ENCODE measurements around the gene CTBS. TPM values are rescaled to one million over a fixed set of nuclear protein-coding genes. Genes with fewer than 3 reads are reported as not detected.

Gene CTBS, protein sequence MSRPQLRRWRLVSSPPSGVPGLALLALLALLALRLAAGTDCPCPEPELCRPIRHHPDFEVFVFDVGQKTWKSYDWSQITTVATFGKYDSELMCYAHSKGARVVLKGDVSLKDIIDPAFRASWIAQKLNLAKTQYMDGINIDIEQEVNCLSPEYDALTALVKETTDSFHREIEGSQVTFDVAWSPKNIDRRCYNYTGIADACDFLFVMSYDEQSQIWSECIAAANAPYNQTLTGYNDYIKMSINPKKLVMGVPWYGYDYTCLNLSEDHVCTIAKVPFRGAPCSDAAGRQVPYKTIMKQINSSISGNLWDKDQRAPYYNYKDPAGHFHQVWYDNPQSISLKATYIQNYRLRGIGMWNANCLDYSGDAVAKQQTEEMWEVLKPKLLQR
- 24.3 TPM for total RNA-seq
- long read RNA-seq, full-length matches to known transcripts = 45 of 75 reads
- long read RNA-seq, partial matches to known transcripts = 13 of 75 reads
- long read RNA-seq, other reads (novel, unspliced or antisense) = 17 of 75 reads

- DNase-seq (peak; percentile 95), ATAC-seq (peak; percentile 97)
- Histone ChIP-seq H3K27me3 (no peaks in the 10 kb centered on the region), H3K27ac (peak within 1 kb of the TSS; percentile 99), H3K36me3 (peaks cover 3% of the 10 kb centered on the region), H3K4me1 (peaks cover 19% of the 10 kb centered on the region), H3K4me3 (peak within 1 kb of the TSS; percentile 82), H3K9me3 (no peaks in the 10 kb centered on the region)
- no peak for TF ChIP-seq CTCF (IDR thresholded peaks at IDR 0.05)
- intact Hi-C loops (cut with DNase I) = no loop called here
Measured at GRCh38 chr1:84573967-84574842, at the start of gene CTBS. Gene CTBS, minus strand, starts transcription at chr1:84574440. Its CDS starts 25 bp downstream, at chr1:84574415.

GRCh38 chr1:84621553-84621952 is 47.3 kb upstream of the CTBS start:
- no peak for ATAC-seq
- Histone ChIP-seq H3K9me3 (no peaks in the 10 kb centered on the region), H3K4me1 (peaks cover 5% of the 10 kb centered on the region), H3K27me3 (no peaks in the 10 kb centered on the region), H3K4me3 (no peak overlapping the region), H3K36me3 (no peaks in the 10 kb centered on the region), H3K27ac (no peak overlapping the region)
- no peak for DNase-seq
- intact Hi-C loops (cut with DNase I) = no loop called here
- no peak for TF ChIP-seq CTCF (IDR thresholded peaks at IDR 0.05)

GRCh38 chr1:84620720-84621313 is 46.6 kb upstream of the CTBS start:
- ATAC-seq (peak; percentile 98), DNase-seq (peak; percentile 89)
- no peaks in the 10 kb centered on the region for H3K9me3 ChIP-seq
- H3K4me1 ChIP-seq = peaks cover 5% of the 10 kb centered on the region
- peak overlapping the region; percentile 61 for H3K4me3 ChIP-seq
- H3K27me3 ChIP-seq = no peaks in the 10 kb centered on the region
- TF ChIP-seq CTCF (IDR thresholded peaks at IDR 0.05) = no peak
- intact Hi-C loops (cut with DNase I) = no loop called here
- no peaks in the 10 kb centered on the region for H3K36me3 ChIP-seq
- H3K27ac ChIP-seq = peak overlapping the region; percentile 74

- no peak for DNase-seq
- Histone ChIP-seq H3K36me3 (no peaks in the 10 kb centered on the region), H3K27me3 (no peaks in the 10 kb centered on the region), H3K4me1 (peaks cover 5% of the 10 kb centered on the region), H3K4me3 (no peak overlapping the region), H3K9me3 (no peaks in the 10 kb centered on the region), H3K27ac (peak overlapping the region; percentile 74)
- ATAC-seq = peak; percentile 46
- no peak for TF ChIP-seq CTCF (IDR thresholded peaks at IDR 0.05)
- intact Hi-C loops (cut with DNase I) = no loop called here
Measured at GRCh38 chr1:84619383-84620102, 45.3 kb upstream of the CTBS start.

- H3K9me3 ChIP-seq = no peaks in the 10 kb centered on the region
- no peaks in the 10 kb centered on the region for H3K36me3 ChIP-seq
- DNase-seq = no peak
- intact Hi-C loops (cut with DNase I) = no loop called here
- H3K27me3 ChIP-seq = no peaks in the 10 kb centered on the region
- H3K4me3 ChIP-seq = no peak overlapping the region
- ATAC-seq = no peak
- H3K4me1 ChIP-seq = peaks cover 5% of the 10 kb centered on the region
- H3K27ac ChIP-seq = no peak overlapping the region
- TF ChIP-seq CTCF (IDR thresholded peaks at IDR 0.05) = no peak
Measured at GRCh38 chr1:84617349-84617748, 43.1 kb upstream of the CTBS start.
